PFSK-1 (cell line): ENCODE measurements around the gene RNF144B.

Experiments used
- FOXP2 ChIP-seq: optimal IDR thresholded peaks from 2 replicates; pipeline ENCODE3; 2011; ENCODE audit warnings: borderline replicate concordance, control low read depth, inconsistent platforms; ENCODE audit not compliant: insufficient read depth; ENCODE audit errors: extremely low read length, extremely low read depth
- POLR2AphosphoS5 ChIP-seq: IDR thresholded peaks from 2 replicates; pipeline ENCODE4 v1.6.1; 2012; ENCODE audit warnings: low read depth, mild to moderate bottlenecking, control low read depth, low read length, moderate library complexity
- REST ChIP-seq, 2 experiments: IDR thresholded peaks; 2 replicates each; pipeline versions ENCODE4 v1.6.1 to v1.8.0; 2011 to 2012; ENCODE audit warnings: low read depth in 2 of 2, low read length in 2 of 2, control low read depth in 1 of 2, inconsistent platforms in 1 of 2, mild to moderate bottlenecking in 1 of 2, moderate library complexity in 1 of 2; ENCODE audit not compliant: insufficient read depth in 1 of 2
- TAF1 ChIP-seq: IDR thresholded peaks from 2 replicates; pipeline ENCODE4 v1.6.1; 2012; ENCODE audit warnings: low read length, control low read depth, borderline replicate concordance; ENCODE audit not compliant: insufficient read depth

- no peak for TF ChIP-seq TAF1
- TF ChIP-seq POLR2AphosphoS5: no peak
- no peak for TF ChIP-seq REST (IDR thresholded peaks at IDR 0.05; ENCODE audit: insufficient read depth in 1 of 2, low read depth in 2 of 2, low read length in 2 of 2)
- no peak for TF ChIP-seq FOXP2
These were observed 28.1 kb downstream of the RNF144B start for GRCh38 chr6:18415207-18415606.
